D721Med (cell line): ENCODE measurements around the gene MXRA8.
"Not testable (repeated sequence)": the region's sequence is repeated elsewhere in the genome, so short reads cannot be mapped to it uniquely, and the experiment has no call there.

Experiments used
- DNase-seq: peaks from one replicate; pipeline ENCODE4 v3.0.0; 2011; ENCODE audit warnings: low spot score; ENCODE audit not compliant: insufficient read length
- FAIRE-seq: peaks from 2 replicates; lab custom pipeline; 2011; peaks lifted over from hg19 to GRCh38; lab: Jason Lieb, UNC
- CTCF ChIP-seq: IDR thresholded peaks from 2 replicates; pipeline ENCODE4 v1.5.1; 2012; ENCODE audit warnings: mild to moderate bottlenecking, control low read depth; ENCODE audit not compliant: insufficient read depth; ENCODE audit errors: missing control alignments

MXRA8 gene

GRCh38 chr1:1320666-1321448 is 37.5 kb downstream of the MXRA8 start:
- no peak for TF ChIP-seq CTCF
- DNase-seq (no peak), FAIRE-seq (no peak)

DNA sequence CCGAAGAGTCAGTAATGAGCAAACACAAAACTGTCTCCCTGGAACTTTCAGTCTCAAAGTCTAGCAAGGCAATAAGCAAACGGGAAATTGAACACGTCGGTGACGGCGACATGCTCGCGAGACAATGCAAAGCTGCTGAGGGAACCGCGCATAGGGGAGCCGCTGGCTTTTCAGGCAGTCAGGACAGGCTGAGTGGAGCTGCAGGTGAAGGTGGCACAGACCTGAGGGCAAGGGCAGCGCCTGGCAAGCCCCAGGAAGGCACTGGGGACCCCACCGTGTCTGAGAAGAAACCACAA is 38.8 kb downstream of the MXRA8 start:
- no peak for TF ChIP-seq CTCF
- FAIRE-seq (no peak), DNase-seq (no peak)

DNA sequence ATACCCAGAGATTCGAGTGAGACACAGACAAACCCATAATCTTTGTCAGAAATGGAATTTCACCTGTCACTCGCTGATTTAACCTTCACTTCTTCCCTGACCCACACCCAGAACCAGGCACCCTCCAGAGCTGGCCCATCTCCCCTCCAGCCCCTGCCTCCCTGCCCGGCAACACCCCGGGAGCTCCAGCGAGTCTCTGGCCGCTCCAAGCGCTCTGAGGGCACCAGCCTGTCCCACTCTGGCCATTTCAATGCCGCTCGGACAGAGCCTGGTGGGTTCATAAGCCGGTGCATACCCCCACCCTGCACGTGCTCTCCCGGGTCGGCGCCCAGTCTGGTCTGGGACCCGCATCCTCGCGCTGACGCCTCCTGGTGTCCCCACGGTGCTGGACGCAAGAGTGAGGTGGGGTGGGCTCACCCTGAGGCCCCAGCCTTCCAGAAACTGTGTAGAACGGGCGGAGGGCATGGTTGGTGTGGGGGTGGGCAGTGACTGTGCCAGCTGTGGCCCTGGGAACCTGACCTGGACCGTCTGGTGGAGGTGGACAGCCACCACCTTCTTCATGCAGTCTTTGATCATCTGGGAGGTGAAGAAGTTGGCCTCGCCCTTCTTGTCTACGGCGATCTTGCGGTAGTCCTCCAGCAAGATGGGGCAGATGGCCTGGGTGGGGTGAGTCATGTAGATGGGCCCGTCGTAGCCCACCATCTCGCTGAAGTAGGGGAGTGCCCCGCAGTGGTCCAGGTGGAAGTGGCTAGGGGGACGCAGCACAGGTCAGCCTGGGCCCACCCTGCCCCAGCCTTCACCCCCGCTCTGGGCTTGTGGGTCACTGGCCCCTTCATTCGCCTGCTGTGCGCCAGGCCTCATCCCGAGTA is 39.3 kb downstream of the MXRA8 start:
- FAIRE-seq (no peak), DNase-seq (no peak)
- no peak for TF ChIP-seq CTCF

DNA sequence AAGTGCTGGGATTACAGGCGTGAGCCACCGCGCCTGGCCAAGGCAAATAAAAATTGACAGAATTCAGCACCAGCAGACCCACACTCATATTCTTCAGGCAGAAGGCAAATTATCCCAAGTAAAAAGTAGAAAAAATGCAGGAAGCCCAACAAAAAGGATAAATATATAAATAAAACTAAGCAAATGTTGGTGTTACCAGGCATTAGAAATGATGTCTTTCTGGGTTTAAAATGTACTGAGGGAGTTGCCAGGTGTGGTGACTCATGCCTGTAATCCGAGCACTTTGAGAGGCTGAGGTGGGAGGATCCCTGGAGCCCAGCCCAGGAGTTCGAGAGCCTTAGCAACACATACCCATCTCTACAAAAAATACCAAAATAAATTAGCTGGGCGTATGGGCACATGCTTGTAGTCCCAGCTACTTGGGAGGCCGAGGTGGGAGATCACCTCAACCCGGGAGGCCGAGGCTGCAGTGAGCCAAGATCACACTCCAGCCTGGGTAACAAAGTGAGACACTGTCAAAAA is 40.2 kb downstream of the MXRA8 start:
- FAIRE-seq (no peak), DNase-seq (no peak)
- no peak for TF ChIP-seq CTCF

- DNase-seq (no peak), FAIRE-seq (no peak)
- TF ChIP-seq CTCF: no peak
Measured at GRCh38 chr1:1317420-1317819, 40.9 kb downstream of the MXRA8 start.

GRCh38 chr1:1316199-1316598 is 42.2 kb downstream of the MXRA8 start:
- not testable (repeated sequence) for DNase-seq, FAIRE-seq

GRCh38 chr1:1315435-1315954 is 42.9 kb downstream of the MXRA8 start:
- FAIRE-seq (no peak), DNase-seq (no peak)
- TF ChIP-seq CTCF: no peak
